B cell (primary cell): ENCODE results near the gene LIPE. TPM values are rescaled to one million over a fixed set of nuclear protein-coding genes. Genes with fewer than 3 reads are reported as not detected.

ENCODE experiments used
- ATAC-seq: fragments of 200-7000 bp; cut with Tn5 transposase; one replicate; pipeline ENCODE4 v1.10.0; 2021; ENCODE audit warnings: low read depth, mild to moderate bottlenecking, moderate number of reproducible peaks, moderate library complexity
- CTCF ChIA-PET: fragments of 350-600 bp; sonication (Branson Sonifier 250); formaldehyde crosslinking; loops from one replicate; lab custom pipeline; 2021; ENCODE audit warnings: antibody characterized with exemption, inconsistent platforms; lab: Charles Lee
- POLR2A ChIA-PET: fragments of 350-600 bp; sonication (Branson Sonifier 250); formaldehyde crosslinking; loops from one replicate; lab custom pipeline; 2021; ENCODE audit warnings: antibody characterized with exemption; lab: Charles Lee
- DNase-seq: peaks from one replicate; pipeline ENCODE4 v3.0.0; 2013
- H2AFZ ChIP-seq: 2 replicates; pipeline ENCODE4 v1.6.1; 2012; ENCODE audit warnings: mild to moderate bottlenecking, low read depth, low read length; ENCODE audit not compliant: insufficient read depth, poor library complexity, severe bottlenecking
- H3K27ac ChIP-seq, 2 donors: 1 replicate in 1 of 2; 2 replicates in 1 of 2; pipeline ENCODE4 v1.5.1; 2012 to 2013; ENCODE audit warnings: low read length in 2 of 2, mild to moderate bottlenecking in 2 of 2, moderate library complexity in 1 of 2
- H3K27me3 ChIP-seq, 4 experiments: fragments of 200-600 bp in 1 of 4; sonication (generic) in 1 of 4; replicated peaks in 1 of 4; 1 replicate in 2 of 4; 2 replicates in 2 of 4; pipeline versions ENCODE4 v1.6.1 to v1.7.0; 2013 to 2016; ENCODE audit warnings: low read length in 3 of 4, mild to moderate bottlenecking in 2 of 4, mixed read lengths in 1 of 4, moderate library complexity in 1 of 4; ENCODE audit not compliant: insufficient read depth in 4 of 4, control insufficient read depth in 3 of 4; ENCODE audit errors: control extremely low read depth in 1 of 4
- H3K36me3 ChIP-seq, 2 experiments: replicated peaks in 1 of 2; 1 replicate in 1 of 2; 2 replicates in 1 of 2; pipeline versions ENCODE4 v1.6.1 to v1.7.1; 2013; ENCODE audit warnings: low read length in 1 of 2; ENCODE audit not compliant: insufficient read depth in 2 of 2, control insufficient read depth in 1 of 2; ENCODE audit errors: control extremely low read depth in 1 of 2, extremely low read depth in 1 of 2
- H3K4me1 ChIP-seq, 2 donors: fragments of 200-600 bp in 1 of 2; sonication (generic) in 1 of 2; 1 replicate in 1 of 2; 2 replicates in 1 of 2; pipeline versions ENCODE4 v1.5.1 to v1.6.1; 2013 to 2017; ENCODE audit warnings: low read length in 2 of 2; ENCODE audit not compliant: control insufficient read depth in 2 of 2, insufficient read depth in 2 of 2
- H3K4me2 ChIP-seq: replicated peaks from 2 replicates; pipeline ENCODE3; 2012; ENCODE audit warnings: mild to moderate bottlenecking, low read depth, low read length; ENCODE audit not compliant: poor library complexity, severe bottlenecking
- H3K4me3 ChIP-seq, 5 experiments: fragments of 200-600 bp in 1 of 5; sonication (generic) in 1 of 5; 1 replicate in 3 of 5; 2 replicates in 2 of 5; pipeline versions ENCODE4 v1.5.1 to v1.7.0; 2011 to 2016; ENCODE audit warnings: low read length in 4 of 5, mild to moderate bottlenecking in 4 of 5, low read depth in 2 of 5, control low read depth in 1 of 5, moderate library complexity in 1 of 5; ENCODE audit not compliant: insufficient read depth in 1 of 5; ENCODE audit errors: control extremely low read depth in 1 of 5, extremely low read depth in 1 of 5
- H3K79me2 ChIP-seq: fragments of 200-600 bp; sonication (generic); one replicate; pipeline ENCODE4 v1.6.0; 2016; ENCODE audit warnings: low read length; ENCODE audit not compliant: control insufficient read depth, insufficient read depth
- H3K9ac ChIP-seq: fragments of 200-600 bp; sonication (generic); 2 replicates; pipeline ENCODE4 v1.6.1; 2017; ENCODE audit warnings: mild to moderate bottlenecking, low read length, moderate library complexity
- H3K9me3 ChIP-seq, 3 donors: one replicate each; pipeline versions ENCODE4 v1.6.1 to v1.7.1; 2013; ENCODE audit warnings: low read length in 2 of 3; ENCODE audit not compliant: control insufficient read depth in 2 of 3, insufficient read depth in 1 of 3; ENCODE audit errors: control extremely low read depth in 1 of 3
- H4K20me1 ChIP-seq: 2 replicates; pipeline ENCODE4 v1.6.0; 2012; ENCODE audit warnings: mild to moderate bottlenecking, low read length; ENCODE audit not compliant: insufficient read depth, control insufficient read depth, poor library complexity, severe bottlenecking
- H3K27ac Mint-ChIP-seq: one replicate; pipeline ENCODE4 v1.8.0; 2021; ENCODE audit warnings: mixed read lengths
- H3K27me3 Mint-ChIP-seq: one replicate; pipeline ENCODE4 v1.8.0; 2021; ENCODE audit warnings: mixed read lengths
- H3K4me1 Mint-ChIP-seq: one replicate; pipeline ENCODE4 v1.8.0; 2021; ENCODE audit warnings: mixed read lengths
- H3K4me3 Mint-ChIP-seq: one replicate; pipeline ENCODE4 v1.8.0; 2021; ENCODE audit warnings: mixed read lengths
- H3K9me3 Mint-ChIP-seq: one replicate; pipeline ENCODE4 v1.8.0; 2022; ENCODE audit warnings: mixed read lengths; ENCODE audit not compliant: insufficient read depth
- CTCF ChIP-seq: fragments of 200-600 bp; IDR thresholded peaks from one replicate; pipeline ENCODE4 v1.8.0; 2022; ENCODE audit warnings: antibody characterized with exemption, mild to moderate bottlenecking
- EZH2 ChIP-seq: IDR thresholded peaks from 2 replicates; pipeline ENCODE4 v1.6.1; 2012; ENCODE audit warnings: borderline replicate concordance, low read depth, mild to moderate bottlenecking, moderate library complexity, low read length; ENCODE audit not compliant: insufficient read depth, poor library complexity, severe bottlenecking
- WGBS: methylation state at CpG from one replicate; pipeline ENCODE4 v1.1.5; 2013; ENCODE audit warnings: missing lambda C conversion rate; ENCODE audit not compliant: insufficient coverage; 5-methylcytosine and 5-hydroxymethylcytosine counted together
- intact Hi-C: fragments of 100-400 bp; cut with micrococcal nuclease; formaldehyde crosslinking; loops from one replicate; pipeline ENCODE4 v1.10.0; 2022
- polyA plus RNA-seq: library from polyadenylated mRNA; depleted of rRNA; stranded (reverse); fragments of >200 nt; gene quantifications from 2 replicates; pipeline ENCODE4 v1.2.3, GENCODE V29; 2012
- total RNA-seq, 2 donors: library from RNA; stranded (reverse); fragments of 120-200 nt in 1 of 2; gene quantifications; 1 replicate in 1 of 2; 2 replicates in 1 of 2; pipeline versions ENCODE4 v1.2.3 to v1.2.4, GENCODE V29; 2013 to 2022

Gene LIPE
- total and polyA plus RNA-seq, 2 donors (not counting 1 experiment from before 2014, with no cell fraction given), result 46.9 to 49.4 TPM

DNA sequence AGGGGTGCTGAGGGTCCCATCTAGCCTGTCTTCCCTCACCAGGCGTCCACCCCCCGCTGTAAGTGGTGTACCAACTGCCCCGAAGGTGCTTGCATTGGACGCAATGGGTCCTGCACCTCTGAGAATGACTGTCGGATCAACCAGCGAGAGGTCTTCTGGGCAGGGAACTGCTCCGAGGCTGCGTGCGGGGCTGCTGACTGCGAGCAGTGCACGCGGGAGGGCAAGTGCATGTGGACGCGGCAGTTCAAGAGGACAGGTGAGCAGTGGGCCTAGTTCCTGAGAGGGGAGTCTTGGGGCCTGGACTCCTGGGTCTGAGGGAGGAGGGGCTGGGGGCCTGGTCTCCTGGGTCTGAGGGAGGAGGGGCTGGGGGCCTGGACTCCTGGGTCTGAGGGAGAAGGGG is 64.8 kb downstream of the LIPE start:
- intact Hi-C loops, result no loop called here
- ATAC-seq, result no peak
- H3K27ac ChIP-seq, result no peak overlapping the region
- no peaks in the 10 kb centered on the region for H4K20me1 ChIP-seq
- peaks cover 0 to 9% (median 7%) of the 10 kb centered on the region in 3 donors for H3K9me3 ChIP-seq
- H3K27me3 Mint-ChIP-seq, result no peaks in the 10 kb centered on the region
- no peak overlapping the region for H3K4me2 ChIP-seq
- H3K4me1 ChIP-seq, result peaks cover 38 to 47% of the 10 kb centered on the region in 2 donors
- no peaks in the 10 kb centered on the region for H3K36me3 ChIP-seq
- no peak for DNase-seq
- no peaks in the 10 kb centered on the region for H3K9me3 Mint-ChIP-seq
- H3K9ac ChIP-seq, result no peak overlapping the region
- no peak overlapping the region for H3K4me3 ChIP-seq
- peak overlapping the region; percentile 68 for H3K27ac Mint-ChIP-seq
- H3K4me1 Mint-ChIP-seq, result peaks cover 43% of the 10 kb centered on the region
- WGBS, result 99% methylated on average over 14 of the region's 14 CpGs
- no peak overlapping the region for H2AFZ ChIP-seq
- no peak overlapping the region for H3K4me3 Mint-ChIP-seq
- CTCF ChIA-PET, result no interaction called here
- H3K27me3 ChIP-seq, result no peaks in the 10 kb centered on the region
- TF ChIP-seq CTCF (no peak), EZH2 (no peak)
- no peaks in the 10 kb centered on the region for H3K79me2 ChIP-seq
- POLR2A ChIA-PET, result interaction anchor here (0.5 kb wide), 1 partner anchor 21 kb away, joined by 6 read pairs; no protein-coding TSS in a partner anchor

DNA sequence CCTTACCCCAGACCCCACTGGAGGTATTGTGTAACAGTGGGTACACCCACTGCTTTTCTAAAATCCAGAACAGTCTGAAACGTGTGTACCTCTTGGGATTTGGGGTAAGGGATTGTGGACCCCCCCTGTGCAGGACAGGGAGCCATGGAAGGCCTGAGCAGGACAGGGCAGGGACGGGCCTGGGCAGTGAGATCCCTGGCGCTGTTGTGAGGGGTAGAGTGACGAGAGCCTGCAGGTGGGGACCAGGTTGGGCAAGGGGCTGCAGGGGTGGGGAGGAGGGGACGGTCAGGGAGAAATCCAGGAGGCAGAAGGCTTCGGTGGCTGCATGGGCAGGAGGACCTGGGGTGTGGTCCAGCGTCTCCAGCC is 65.7 kb downstream of the LIPE start:
- ChIA-PET CTCF (interaction anchor here (0.6 kb wide), 1 partner anchor 77 kb away, joined by 3 read pairs; no protein-coding TSS in a partner anchor), POLR2A (interaction anchor here (0.7 kb wide), 1 partner anchor 18 kb away, joined by 4 read pairs; no protein-coding TSS in a partner anchor)
- Histone ChIP-seq H3K9me3 (peaks cover 0 to 9% (median 7%) of the 10 kb centered on the region in 3 donors), H3K27ac (no peak overlapping the region), H4K20me1 (no peaks in the 10 kb centered on the region), H3K4me2 (no peak overlapping the region), H2AFZ (no peak overlapping the region), H3K4me3 (no peak overlapping the region), H3K27me3 (no peaks in the 10 kb centered on the region), H3K4me1 (peaks cover 36 to 43% of the 10 kb centered on the region in 2 donors), H3K36me3 (peaks cover 0 to 7% of the 10 kb centered on the region in 2 experiments), H3K9ac (no peak overlapping the region), H3K79me2 (no peaks in the 10 kb centered on the region)
- DNase-seq (no peak), ATAC-seq (no peak)
- Mint-ChIP-seq H3K4me3 (no peak overlapping the region), H3K27ac (peak overlapping the region; percentile 84), H3K4me1 (peaks cover 39% of the 10 kb centered on the region), H3K9me3 (no peaks in the 10 kb centered on the region), H3K27me3 (no peaks in the 10 kb centered on the region)
- 95% methylated on average over 7 of the region's 7 CpGs for WGBS
- intact Hi-C loops, result no loop called here
- TF ChIP-seq CTCF (no peak), EZH2 (no peak)
